ENCODE results near the gene TFCP2L1.

Gene TFCP2L1

GRCh38 chr2:121263996-121264715 lies 20.8 kb downstream of the TFCP2L1 start:
- Histone ChIP-seq H3K9ac (ENCODE audit: low read length) (no peak overlapping the region), H3K9me3 (ENCODE audit: insufficient read depth, low read length) (no peaks in the 10 kb centered on the region), H3F3A (ENCODE audit: insufficient read depth) (no peaks in the 10 kb centered on the region)

GRCh38 chr2:121260370-121261154 lies 24.4 kb downstream of the TFCP2L1 start:
- Histone ChIP-seq H3K27me3 (ENCODE audit: low read length) (no peaks in the 10 kb centered on the region), H3K27ac (ENCODE audit: low read depth, low read length) (no peak overlapping the region), H3K36me3 (ENCODE audit: low read length) (no peaks in the 10 kb centered on the region), H3F3A (ENCODE audit: insufficient read depth) (no peaks in the 10 kb centered on the region), H3K9ac (ENCODE audit: low read length) (no peak overlapping the region), H3K9me3 (ENCODE audit: insufficient read depth, low read length) (no peaks in the 10 kb centered on the region), H3K4me3 (ENCODE audit: insufficient read depth, low read length, poor library complexity, severe bottlenecking) (no peak overlapping the region), H3K9me2 (replicated peaks; ENCODE audit: insufficient read depth, low read length) (no peaks in the 10 kb centered on the region), H3K4me2 (ENCODE audit: low read depth, low read length, poor library complexity, severe bottlenecking) (no peak overlapping the region), H2AFZ (ENCODE audit: low read depth, low read length, severe bottlenecking) (no peak overlapping the region), H4K20me1 (ENCODE audit: low read depth, low read length) (no peaks in the 10 kb centered on the region), H3K79me2 (ENCODE audit: insufficient read depth, low read length) (no peaks in the 10 kb centered on the region)
- TF ChIP-seq CTCF (IDR thresholded peaks at IDR 0.05; ENCODE audit: insufficient read depth, low read length, poor library complexity, severe bottlenecking) = no peak
- TF ChIP-seq EZH2phosphoT487 (conservative IDR thresholded peaks at IDR 0.05; ENCODE audit: low read length) = no peak

More at GRCh38 chr2:121263996-121264715, 20.8 kb downstream of the TFCP2L1 start:
- no peaks in the 10 kb centered on the region for H4K20me1 ChIP-seq (ENCODE audit: low read depth, low read length)
- no peaks in the 10 kb centered on the region for H3K9me2 ChIP-seq (replicated peaks; ENCODE audit: insufficient read depth, low read length)
- H3K4me2 ChIP-seq (ENCODE audit: low read depth, low read length, poor library complexity, severe bottlenecking) = no peak overlapping the region
- H3K36me3 ChIP-seq (ENCODE audit: low read length) = no peaks in the 10 kb centered on the region
- H3K27ac ChIP-seq (ENCODE audit: low read depth, low read length) = no peak overlapping the region
- no peak for TF ChIP-seq EZH2phosphoT487 (conservative IDR thresholded peaks at IDR 0.05; ENCODE audit: low read length)
- TF ChIP-seq CTCF (IDR thresholded peaks at IDR 0.05; ENCODE audit: insufficient read depth, low read length, poor library complexity, severe bottlenecking) = no peak
- H3K79me2 ChIP-seq (ENCODE audit: insufficient read depth, low read length) = no peaks in the 10 kb centered on the region
- H2AFZ ChIP-seq (ENCODE audit: low read depth, low read length, severe bottlenecking) = no peak overlapping the region
- H3K27me3 ChIP-seq (ENCODE audit: low read length) = no peaks in the 10 kb centered on the region
- H3K4me3 ChIP-seq (ENCODE audit: insufficient read depth, low read length, poor library complexity, severe bottlenecking) = no peak overlapping the region

- TF ChIP-seq CTCF (IDR thresholded peaks at IDR 0.05; ENCODE audit: insufficient read depth, low read length, poor library complexity, severe bottlenecking) (no peak), EZH2phosphoT487 (conservative IDR thresholded peaks at IDR 0.05; ENCODE audit: low read length) (no peak)
Observed at GRCh38 chr2:121258051-121258450, 27.0 kb downstream of the TFCP2L1 start.

More at GRCh38 chr2:121258051-121258450, 27.0 kb downstream of the TFCP2L1 start:
- no peaks in the 10 kb centered on the region for H3F3A ChIP-seq (ENCODE audit: insufficient read depth)
- no peaks in the 10 kb centered on the region for H3K27me3 ChIP-seq (ENCODE audit: low read length)
- no peaks in the 10 kb centered on the region for H3K9me2 ChIP-seq (replicated peaks; ENCODE audit: insufficient read depth, low read length)
- no peak overlapping the region for H3K27ac ChIP-seq (ENCODE audit: low read depth, low read length)
- no peak overlapping the region for H3K4me3 ChIP-seq (ENCODE audit: insufficient read depth, low read length, poor library complexity, severe bottlenecking)
- H3K9ac ChIP-seq (ENCODE audit: low read length) = no peak overlapping the region
- no peaks in the 10 kb centered on the region for H3K79me2 ChIP-seq (ENCODE audit: insufficient read depth, low read length)
- H3K9me3 ChIP-seq (ENCODE audit: insufficient read depth, low read length) = no peaks in the 10 kb centered on the region
- H3K4me2 ChIP-seq (ENCODE audit: low read depth, low read length, poor library complexity, severe bottlenecking) = no peak overlapping the region
- no peaks in the 10 kb centered on the region for H4K20me1 ChIP-seq (ENCODE audit: low read depth, low read length)
- H3K36me3 ChIP-seq (ENCODE audit: low read length) = no peaks in the 10 kb centered on the region
- H2AFZ ChIP-seq (ENCODE audit: low read depth, low read length, severe bottlenecking) = no peak overlapping the region
